Measurements from ENCODE around the gene MCM8.

Gene MCM8

GRCh38 chr20:6045566-6045965, 95.1 kb downstream of the MCM8 start:
- DNase-seq = no peak

GRCh38 chr20:6046432-6046831, 96.0 kb downstream of the MCM8 start:
- no peak for DNase-seq

- no peak for DNase-seq
Observed at GRCh38 chr20:6048391-6048790, 97.9 kb downstream of the MCM8 start.

Measured in NCI-H2029 treated with DMSO at 0.1 percent for 48 hours (cell line).